Prostate gland (tissue), 2 donors: Measurements from ENCODE around the gene FBXW12.
"Not testable (repeated sequence)": the region's sequence is repeated elsewhere in the genome, so short reads cannot be mapped to it uniquely, and the experiment has no call there.

Experiments
- CTCF ChIP-seq, 4 experiments: fragments of 200-600 bp in 2 of 4; fragments of 450-650 bp in 2 of 4; sonication (generic) in 2 of 4; IDR thresholded peaks; 1 replicate in 3 of 4; 2 replicates in 1 of 4; pipeline ENCODE4 v1.5.1; 2016 to 2019; ENCODE audit warnings: antibody characterized with exemption in 4 of 4, mild to moderate bottlenecking in 2 of 4, moderate library complexity in 2 of 4
- POLR2A ChIP-seq: fragments of 450-650 bp; IDR thresholded peaks from one replicate; pipeline ENCODE4 v1.6.1; 2016; ENCODE audit warnings: antibody characterized with exemption, mild to moderate bottlenecking
- POLR2AphosphoS5 ChIP-seq: sonication (generic); formaldehyde crosslinking; IDR thresholded peaks from one replicate; pipeline ENCODE4 v1.6.1; 2017; ENCODE audit warnings: antibody characterized with exemption

GRCh38 chr3:48335286-48335685, 36.7 kb upstream of the FBXW12 start:
- not testable (repeated sequence) for TF ChIP-seq CTCF (IDR thresholded peaks at IDR 0.05); POLR2AphosphoS5; POLR2A
